Fibroblast of the conjunctiva (primary cell): ENCODE data around the gene PCDHA1.
A peak's percentile ranks its signal among the peaks of the same experiment; 100 is the strongest.
"Not testable (repeated sequence)": the region's sequence is repeated elsewhere in the genome, so short reads cannot be mapped to it uniquely, and the experiment has no call there.

ENCODE experiments used
- DNase-seq: peaks from one replicate; pipeline ENCODE4 v3.0.0-alpha.2; 2010; ENCODE audit warnings: low read depth

Gene PCDHA1

DNA sequence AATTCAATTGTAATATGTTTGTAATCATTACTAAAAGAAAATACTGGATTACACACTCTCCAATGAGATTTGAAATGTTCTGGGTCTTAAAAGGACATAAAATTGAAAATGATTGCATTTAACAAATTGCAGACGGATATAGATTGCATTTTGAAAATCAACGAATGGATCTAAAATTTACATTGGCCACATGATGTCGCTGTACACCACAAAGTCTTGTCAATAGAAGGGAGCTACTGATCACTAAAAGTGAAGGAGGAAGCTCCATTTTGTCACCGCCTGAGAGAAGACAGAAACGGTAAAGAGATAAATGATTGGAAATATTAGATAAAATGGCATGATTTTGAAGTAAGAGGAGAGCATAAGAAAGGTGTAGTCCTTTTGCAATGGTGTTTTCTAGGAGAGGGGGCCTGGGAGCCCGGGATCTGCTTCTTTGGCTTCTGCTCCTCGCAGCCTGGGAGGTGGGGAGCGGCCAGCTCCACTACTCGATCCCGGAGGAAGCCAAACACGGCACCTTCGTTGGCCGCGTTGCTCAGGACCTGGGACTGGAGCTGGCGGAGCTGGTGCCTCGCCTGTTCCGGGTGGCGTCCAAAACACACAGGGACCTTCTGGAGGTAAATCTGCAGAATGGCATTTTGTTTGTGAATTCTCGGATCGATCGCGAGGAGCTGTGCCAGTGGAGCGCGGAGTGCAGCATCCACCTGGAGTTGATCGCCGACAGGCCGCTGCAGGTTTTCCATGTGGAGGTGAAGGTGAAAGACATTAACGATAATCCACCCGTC lies at the start of gene PCDHA1:
Gene PCDHA1 (plus strand): TSS at position 236 of the 782 bp plus-strand sequence.
- DNase-seq: no peak

- DNase-seq: no peak
These were observed 48.5 kb upstream of the PCDHA1 start for GRCh38 chr5:140737486-140737885.

- DNase-seq: no peak
These were observed 44.0 kb upstream of the PCDHA1 start for GRCh38 chr5:140741967-140742366.

DNA sequence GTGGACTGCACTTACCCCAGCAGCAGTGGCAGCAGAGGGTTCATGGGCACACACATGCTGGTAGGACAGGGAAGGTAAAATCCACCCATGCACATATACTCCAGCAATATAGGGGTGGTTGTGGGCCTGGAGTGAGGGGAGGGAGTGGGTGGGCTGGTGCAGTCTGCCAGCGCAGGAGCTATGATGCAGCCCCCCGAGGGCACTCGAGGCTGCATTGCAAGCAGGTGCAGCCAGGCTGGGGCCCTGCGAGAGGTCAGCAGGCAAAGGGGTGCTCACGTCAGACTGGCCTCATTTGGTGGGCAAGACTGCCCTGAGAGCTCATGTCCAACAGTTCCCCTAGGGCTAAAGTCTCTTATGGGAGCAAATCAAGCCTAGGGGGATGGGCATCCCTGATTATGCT lies 32.4 kb upstream of the PCDHA1 start:
- DNase-seq: no peak

GRCh38 chr5:140764177-140764973 lies 21.6 kb upstream of the PCDHA1 start:
- DNase-seq: no peak

GRCh38 chr5:140767444-140767843 lies 18.5 kb upstream of the PCDHA1 start:
- no peak for DNase-seq

- DNase-seq: no peak
These were observed 5.4 kb upstream of the PCDHA1 start for GRCh38 chr5:140780512-140780911.

GRCh38 chr5:140787422-140787821 lies 1.5 kb downstream of the PCDHA1 start:
- not testable (repeated sequence) for DNase-seq

- not testable (repeated sequence) for DNase-seq
These were observed 2.0 kb downstream of the PCDHA1 start for GRCh38 chr5:140787849-140788504.

- no peak for DNase-seq
These were observed 5.1 kb downstream of the PCDHA1 start for GRCh38 chr5:140791089-140791488.

GRCh38 chr5:140794595-140795258 lies 8.8 kb downstream of the PCDHA1 start, which contains the start of gene PCDHA2:
TSS of gene PCDHA2 (plus strand) at chr5:140794852.
- DNase-seq: no peak

GRCh38 chr5:140795259-140795641 lies 9.3 kb downstream of the PCDHA1 start:
- no peak for DNase-seq

DNA sequence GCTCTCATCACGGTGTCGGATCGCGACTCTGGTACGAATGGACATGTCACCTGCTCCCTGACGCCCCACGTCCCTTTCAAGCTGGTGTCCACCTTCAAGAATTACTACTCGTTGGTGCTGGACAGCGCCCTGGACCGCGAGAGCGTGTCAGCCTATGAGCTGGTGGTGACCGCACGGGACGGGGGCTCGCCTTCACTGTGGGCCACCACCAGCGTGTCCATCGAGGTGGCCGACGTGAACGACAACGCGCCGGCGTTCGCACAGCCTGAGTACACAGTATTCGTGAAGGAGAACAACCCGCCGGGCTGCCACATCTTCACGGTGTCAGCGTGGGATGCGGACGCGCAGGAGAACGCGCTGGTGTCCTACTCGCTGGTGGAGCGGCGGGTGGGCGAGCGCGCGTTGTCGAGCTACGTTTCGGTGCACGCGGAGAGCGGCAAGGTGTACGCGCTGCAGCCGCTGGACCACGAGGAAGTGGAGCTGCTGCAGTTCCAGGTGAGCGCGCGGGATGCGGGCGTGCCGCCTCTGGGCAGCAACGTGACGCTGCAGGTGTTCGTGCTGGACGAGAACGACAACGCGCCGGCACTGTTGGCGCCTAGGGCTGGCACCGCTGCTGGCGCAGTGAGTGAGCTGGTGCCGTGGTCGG lies 10.3 kb downstream of the PCDHA1 start:
- not testable (repeated sequence) for DNase-seq

GRCh38 chr5:140796718-140797095 lies 10.8 kb downstream of the PCDHA1 start:
- DNase-seq: no peak

DNA sequence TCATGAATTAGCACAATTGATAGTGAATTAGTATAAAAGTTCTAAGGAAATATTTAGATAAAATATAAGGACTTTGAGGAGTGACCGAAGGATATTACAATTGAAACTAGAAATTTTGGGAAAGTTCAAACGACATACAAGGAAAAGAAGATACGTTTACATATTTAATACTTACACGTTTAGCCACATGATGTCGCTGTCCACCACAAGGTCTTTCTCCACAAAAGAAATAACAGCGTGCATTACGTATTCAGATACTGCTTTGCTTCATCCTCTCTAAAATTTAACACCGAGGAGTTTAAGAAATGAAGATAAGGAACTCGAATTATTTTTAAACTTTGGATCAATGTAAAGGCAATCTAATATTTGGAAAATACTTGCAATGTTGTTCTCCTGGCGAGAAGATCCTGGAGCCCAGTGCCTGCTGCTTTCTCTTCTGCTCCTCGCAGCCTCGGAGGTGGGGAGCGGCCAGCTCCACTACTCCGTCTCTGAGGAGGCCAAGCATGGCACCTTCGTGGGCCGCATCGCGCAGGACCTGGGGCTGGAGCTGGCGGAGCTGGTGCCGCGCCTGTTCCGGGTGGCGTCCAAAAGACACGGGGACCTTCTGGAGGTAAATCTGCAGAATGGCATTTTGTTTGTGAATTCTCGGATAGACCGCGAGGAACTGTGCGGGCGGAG lies 15.0 kb downstream of the PCDHA1 start, which contains the start of gene PCDHA3:
Gene PCDHA3 (plus strand): TSS at position 242 of the 678 bp plus-strand sequence.
- DNase-seq: peak; percentile 5

GRCh38 chr5:140801494-140801841 lies 15.5 kb downstream of the PCDHA1 start:
- DNase-seq: no peak

DNA sequence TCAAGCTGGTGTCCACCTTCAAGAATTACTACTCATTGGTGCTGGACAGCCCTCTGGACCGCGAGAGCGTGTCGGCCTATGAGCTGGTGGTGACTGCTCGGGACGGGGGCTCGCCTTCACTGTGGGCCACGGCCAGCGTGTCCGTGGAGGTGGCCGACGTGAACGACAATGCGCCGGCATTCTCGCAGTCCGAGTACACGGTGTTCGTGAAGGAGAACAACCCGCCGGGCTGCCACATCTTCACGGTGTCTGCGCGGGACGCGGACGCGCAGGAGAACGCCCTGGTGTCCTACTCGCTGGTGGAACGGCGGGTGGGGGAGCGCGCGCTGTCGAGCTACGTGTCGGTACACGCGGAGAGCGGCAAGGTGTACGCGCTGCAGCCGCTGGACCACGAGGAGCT lies 16.4 kb downstream of the PCDHA1 start:
- DNase-seq: not testable (repeated sequence)

GRCh38 chr5:140802781-140803271 lies 16.9 kb downstream of the PCDHA1 start:
- DNase-seq: no peak

- no peak for DNase-seq
These were observed 21.2 kb downstream of the PCDHA1 start, which contains the start of gene PCDHA4 for GRCh38 chr5:140806834-140807775. TSS of gene PCDHA4 (plus strand) at chr5:140807068.
